Stimulated activated CD8-positive, alpha-beta memory T cell treated with anti-CD3 and anti-CD28 coated beads, Interleukin-15, amount 100 ng/mL, for 4 hours (primary cell): ENCODE data around the gene ZAP70.

Experiments used
- DNase-seq, 2 donors: peaks; one replicate each; pipeline ENCODE4 v3.0.0-alpha.2; 2020; ENCODE audit warnings: low read depth in 2 of 2

ZAP70 gene

GRCh38 chr2:97788986-97789644 lies 75.7 kb downstream of the ZAP70 start:
- DNase-seq: no peak
